LNCAP (cell line): ENCODE results near the gene ASCC1.

Experiments
- CTCF ChIP-seq: fragments of 450-650 bp; IDR thresholded peaks from 2 replicates; pipeline ENCODE4 v1.5.1; 2017; ENCODE audit warnings: mild to moderate bottlenecking

Gene ASCC1

GRCh38 chr10:72049969-72050781, 165.9 kb downstream of the ASCC1 start:
- no peak for TF ChIP-seq CTCF

DNA sequence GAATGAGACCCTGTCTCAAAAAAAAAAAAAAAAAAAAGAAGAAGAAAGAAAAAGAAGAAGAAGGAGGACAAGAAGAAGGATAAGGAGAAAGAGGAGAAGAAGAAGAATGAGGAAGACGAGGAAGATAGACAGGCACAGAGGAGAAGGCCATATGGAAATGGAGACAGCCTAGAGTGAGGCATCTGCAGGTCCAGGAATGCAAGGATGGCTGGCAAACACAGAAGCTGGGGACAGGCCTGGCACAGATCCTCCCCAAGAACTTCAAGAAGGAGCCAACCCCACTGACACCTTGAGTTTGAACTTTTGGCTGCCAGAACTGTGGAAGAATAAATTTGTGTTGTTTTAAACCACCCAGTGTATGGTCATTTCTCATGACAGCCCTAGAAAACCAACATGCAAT, 166.6 kb downstream of the ASCC1 start:
- no peak for TF ChIP-seq CTCF

DNA sequence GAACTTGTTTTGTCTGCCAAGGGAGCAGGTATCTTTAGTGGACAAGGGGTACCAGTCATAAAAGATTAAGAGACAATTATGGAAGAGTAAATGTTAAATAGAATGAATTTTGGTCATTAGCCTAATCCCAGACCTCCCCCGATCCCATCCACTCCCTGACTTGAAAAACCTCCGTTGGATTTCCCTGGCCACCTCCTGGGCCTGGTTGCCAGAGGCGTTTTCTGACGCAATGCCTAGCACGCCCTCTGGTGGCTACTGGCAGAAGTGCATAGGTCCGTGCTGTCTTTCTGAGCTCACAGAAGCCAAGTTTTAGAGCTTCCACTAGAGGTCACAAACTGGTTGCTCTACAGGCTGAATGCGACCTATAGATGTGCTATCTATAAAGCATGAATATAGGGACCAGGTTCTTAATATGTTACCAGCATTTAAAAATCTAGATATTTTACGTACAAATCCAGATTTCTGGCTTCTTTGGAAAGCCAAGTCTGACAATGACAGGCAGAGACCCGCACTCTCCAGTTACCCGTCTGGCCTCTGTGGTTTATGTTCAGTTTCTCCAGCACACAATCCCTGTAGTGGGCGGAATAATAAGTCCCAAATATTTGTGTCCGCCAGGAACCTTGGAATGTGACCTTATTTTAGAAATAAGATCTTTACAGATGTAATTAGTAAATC, 167.5 kb downstream of the ASCC1 start:
- TF ChIP-seq CTCF: peak; percentile 100
